Endodermal cell (in vitro differentiated cells): Measurements from ENCODE around the gene KCNK15. TPM values are rescaled to one million over a fixed set of nuclear protein-coding genes. Genes with fewer than 3 reads are reported as not detected.

ENCODE experiments used
- DNase-seq: peaks from one replicate; pipeline ENCODE4 v3.0.0-alpha.2; 2017
- H3K27ac ChIP-seq: 2 replicates; pipeline ENCODE4 v1.5.1; 2013; ENCODE audit warnings: mild to moderate bottlenecking, low read depth, low read length, moderate library complexity
- H3K27me3 ChIP-seq: 2 replicates; pipeline ENCODE4 v1.6.1; 2013; ENCODE audit warnings: mild to moderate bottlenecking, low read length, moderate library complexity; ENCODE audit not compliant: insufficient read depth, control insufficient read depth, poor library complexity, severe bottlenecking
- H3K36me3 ChIP-seq: 2 replicates; pipeline ENCODE4 v1.7.0; 2013; ENCODE audit warnings: mild to moderate bottlenecking, low read length, moderate library complexity; ENCODE audit not compliant: control insufficient read depth, insufficient read depth
- H3K4me1 ChIP-seq: one replicate; pipeline ENCODE4 v1.7.0; 2013; ENCODE audit warnings: low read length; ENCODE audit not compliant: control insufficient read depth, insufficient read depth
- H3K4me3 ChIP-seq: 2 replicates; pipeline ENCODE4 v1.5.1; 2013; ENCODE audit warnings: mild to moderate bottlenecking, low read length, moderate library complexity
- H3K9ac ChIP-seq: 2 replicates; pipeline ENCODE4 v1.6.1; 2013; ENCODE audit warnings: mild to moderate bottlenecking, low read length, moderate library complexity; ENCODE audit not compliant: poor library complexity, severe bottlenecking; ENCODE audit errors: extremely low read depth
- H3K9me3 ChIP-seq: 2 replicates; pipeline ENCODE4 v1.6.1; 2013; ENCODE audit warnings: mild to moderate bottlenecking, low read length, moderate library complexity; ENCODE audit not compliant: control insufficient read depth
- H3K27ac Mint-ChIP-seq: 2 replicates; pipeline ENCODE4 v1.8.0; 2020; ENCODE audit warnings: mixed read lengths
- H3K27me3 Mint-ChIP-seq: 2 replicates; pipeline ENCODE4 v1.8.0; 2021; ENCODE audit warnings: mild to moderate bottlenecking, mixed read lengths; ENCODE audit not compliant: insufficient read depth
- H3K36me3 Mint-ChIP-seq: 2 replicates; pipeline ENCODE4 v1.8.0; 2020; ENCODE audit warnings: low read depth, mixed read lengths
- H3K4me1 Mint-ChIP-seq: 2 replicates; pipeline ENCODE4 v1.8.0; 2020; ENCODE audit warnings: mixed read lengths
- H3K4me3 Mint-ChIP-seq: 2 replicates; pipeline ENCODE4 v1.8.0; 2020; ENCODE audit warnings: mild to moderate bottlenecking, moderate library complexity, mixed read lengths
- H3K9me3 Mint-ChIP-seq: 2 replicates; pipeline ENCODE4 v1.8.0; 2020; ENCODE audit warnings: mild to moderate bottlenecking, mixed read lengths
- CTCF ChIP-seq: fragments of 200-600 bp; sonication (generic); conservative IDR thresholded peaks from 2 replicates; pipeline ENCODE4 v1.5.0; 2021; ENCODE audit warnings: antibody characterized with exemption, mild to moderate bottlenecking
- WGBS, 2 experiments: methylation state at CpG; one replicate each; pipeline versions ENCODE4 v1.1.5 to v1.1.7; 2013; ENCODE audit warnings: missing lambda C conversion rate in 2 of 2, mixed read lengths in 1 of 2; ENCODE audit not compliant: insufficient coverage in 1 of 2, insufficient read length in 1 of 2; 5-methylcytosine and 5-hydroxymethylcytosine counted together
- total RNA-seq, 2 donors: library from RNA; stranded (reverse); fragmentation: NEBNext Ultra II Directional in 1 of 2; extraction: Animal tissue kit (Norgen Biotek cat#: 25700) in 1 of 2; gene quantifications; 2 replicates in 1 of 2; 3 replicates in 1 of 2; pipeline ENCODE4 v1.2.1, GENCODE V29; 2021

Gene KCNK15
- total RNA-seq, 2 donors from 2014 or later, result 0.15 to 0.22 TPM

GRCh38 chr20:44746367-44747165, 901 bp downstream of the KCNK15 start:
- peaks cover 51% of the 10 kb centered on the region for H3K27me3 ChIP-seq
- no peak overlapping the region for H3K27ac ChIP-seq
- Mint-ChIP-seq H3K36me3 (no peaks in the 10 kb centered on the region), H3K9me3 (no peaks in the 10 kb centered on the region), H3K27ac (no peak overlapping the region), H3K4me1 (peaks cover 8% of the 10 kb centered on the region), H3K27me3 (peaks cover 81% of the 10 kb centered on the region), H3K4me3 (peak overlapping the region; percentile 44)
- no peak overlapping the region for H3K9ac ChIP-seq
- WGBS, 2 experiments, result 42 to 55% methylated on average over 4 to 12 of the region's 12 CpGs
- peak overlapping the region; percentile 46 for H3K4me3 ChIP-seq
- H3K9me3 ChIP-seq, result no peaks in the 10 kb centered on the region
- no peak for TF ChIP-seq CTCF
- no peaks in the 10 kb centered on the region for H3K4me1 ChIP-seq
- H3K36me3 ChIP-seq, result no peaks in the 10 kb centered on the region
- DNase-seq, result peak; percentile 74

- Mint-ChIP-seq H3K4me3 (no peak overlapping the region), H3K9me3 (no peaks in the 10 kb centered on the region), H3K27ac (no peak overlapping the region), H3K36me3 (no peaks in the 10 kb centered on the region), H3K27me3 (peaks cover 73% of the 10 kb centered on the region), H3K4me1 (peaks cover 8% of the 10 kb centered on the region)
- Histone ChIP-seq H3K36me3 (no peaks in the 10 kb centered on the region), H3K9ac (no peak overlapping the region), H3K27me3 (peaks cover 43% of the 10 kb centered on the region), H3K27ac (no peak overlapping the region), H3K4me1 (no peaks in the 10 kb centered on the region), H3K9me3 (no peaks in the 10 kb centered on the region), H3K4me3 (no peak overlapping the region)
- peak; percentile 86 for TF ChIP-seq CTCF
- WGBS, 2 experiments, result 6 to 13% methylated on average over 3 to 5 of the region's 5 CpGs
- DNase-seq, result peak; percentile 97
Observed at GRCh38 chr20:44747166-44748004, 1.7 kb downstream of the KCNK15 start.

GRCh38 chr20:44748005-44748370, 2.3 kb downstream of the KCNK15 start:
- Mint-ChIP-seq H3K27me3 (peaks cover 67% of the 10 kb centered on the region), H3K36me3 (no peaks in the 10 kb centered on the region), H3K4me3 (no peak overlapping the region), H3K27ac (no peak overlapping the region), H3K9me3 (no peaks in the 10 kb centered on the region), H3K4me1 (peaks cover 8% of the 10 kb centered on the region)
- no peak overlapping the region for H3K4me3 ChIP-seq
- no peak for DNase-seq
- H3K9me3 ChIP-seq, result no peaks in the 10 kb centered on the region
- no peak overlapping the region for H3K9ac ChIP-seq
- no peak for TF ChIP-seq CTCF
- H3K4me1 ChIP-seq, result no peaks in the 10 kb centered on the region
- WGBS, 2 experiments, result 94% methylated on average over 3 of the region's 3 CpGs; no CpG with 5 or more reads in 1 of the 2 experiments
- no peak overlapping the region for H3K27ac ChIP-seq
- peaks cover 37% of the 10 kb centered on the region for H3K27me3 ChIP-seq
- H3K36me3 ChIP-seq, result no peaks in the 10 kb centered on the region
